ENCODE results near the gene LGALS9B.
"Not testable (repeated sequence)": the region's sequence is repeated elsewhere in the genome, so short reads cannot be mapped to it uniquely, and the experiment has no call there.

LGALS9B gene

DNA sequence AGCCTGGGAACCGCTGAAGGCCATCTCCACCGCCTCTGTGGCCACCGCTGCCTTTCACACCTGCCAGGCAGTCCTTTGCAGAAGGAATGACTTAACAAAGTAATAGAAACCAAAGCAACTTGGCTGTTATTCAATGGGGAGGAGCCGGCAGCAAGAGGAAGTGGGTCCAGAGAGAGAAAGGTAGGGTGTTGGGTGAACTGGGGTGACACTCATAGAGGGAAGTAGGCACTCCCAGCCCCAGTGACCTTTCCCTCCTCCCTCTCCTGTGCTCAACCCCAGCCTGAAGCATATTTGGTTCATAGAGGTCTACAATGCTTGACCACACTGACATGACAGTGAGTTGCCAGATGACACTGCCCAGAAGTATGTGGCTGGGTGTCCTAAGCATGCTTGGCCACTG lies at the start of gene LGALS9B:
Gene LGALS9B (minus strand): TSS at position 93 of the 400 bp plus-strand sequence. CDS start 69 bp downstream, at position 24.
- Mint-ChIP-seq H3K27ac (ENCODE audit: low read depth) (peak within 1 kb of the TSS; percentile 21), H3K4me3 (peak within 1 kb of the TSS; percentile 58)
- peak; percentile 56 for ATAC-seq (replicated peaks; ENCODE audit: extremely low read depth, poor library complexity, severe bottlenecking)
- not testable (repeated sequence) for H3K36me3 Mint-ChIP-seq (ENCODE audit: insufficient read depth); DNase-seq (ENCODE audit: low spot score in 2 of 2); H3K4me1 Mint-ChIP-seq; H3K9me3 Mint-ChIP-seq; H3K27me3 Mint-ChIP-seq

DNA sequence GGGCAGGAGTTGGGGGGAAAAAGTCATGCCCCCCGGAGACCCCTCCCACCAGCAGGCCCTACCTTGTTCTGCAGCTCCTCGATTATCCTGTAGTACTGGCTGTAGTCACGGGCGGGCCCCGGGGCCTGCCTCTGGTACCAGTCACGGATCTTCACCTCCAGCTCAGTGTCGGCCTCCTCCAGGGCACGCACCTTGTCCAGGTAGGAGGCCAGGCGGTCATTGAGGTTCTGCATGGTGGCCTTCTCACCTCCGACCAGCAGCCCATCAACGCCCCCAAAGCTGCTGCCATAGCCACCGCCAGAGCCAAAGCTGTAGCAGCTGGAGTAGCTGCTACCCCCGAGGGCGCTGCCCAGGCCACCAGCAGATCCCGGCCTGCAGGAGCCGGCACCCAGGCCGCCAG lies 49.6 kb upstream of the LGALS9B start:
- H3K27ac Mint-ChIP-seq (ENCODE audit: low read depth): not testable (repeated sequence)

DNA sequence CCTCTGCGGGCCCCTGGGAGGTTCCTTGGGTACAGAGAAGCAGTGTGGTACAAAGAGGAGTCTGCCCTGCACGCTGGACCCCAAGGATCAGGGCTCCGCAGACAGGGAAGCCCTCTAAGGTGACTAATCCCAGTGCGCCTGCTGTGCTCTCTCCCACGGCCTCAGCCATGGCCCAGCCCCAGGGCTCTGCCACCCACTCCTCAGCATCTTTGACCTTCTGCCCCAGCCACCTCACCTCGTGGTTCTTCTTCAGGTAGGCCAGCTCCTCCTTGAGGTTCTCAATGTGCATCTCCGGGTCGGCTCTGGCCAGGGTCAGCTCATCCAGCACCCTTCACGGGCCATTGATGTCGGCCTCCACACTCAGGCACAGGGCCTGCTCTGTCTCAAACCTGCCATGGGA lies 47.8 kb upstream of the LGALS9B start:
- H3K4me1 Mint-ChIP-seq; H3K27ac Mint-ChIP-seq (ENCODE audit: low read depth); H3K9me3 Mint-ChIP-seq; DNase-seq (ENCODE audit: low spot score in 2 of 2); H3K4me3 Mint-ChIP-seq; ATAC-seq (replicated peaks; ENCODE audit: extremely low read depth, poor library complexity, severe bottlenecking); H3K36me3 Mint-ChIP-seq (ENCODE audit: insufficient read depth); H3K27me3 Mint-ChIP-seq: not testable (repeated sequence)

More for the DNA sequence above, 49.6 kb upstream of the LGALS9B start:
- not testable (repeated sequence) for H3K9me3 Mint-ChIP-seq; ATAC-seq (replicated peaks; ENCODE audit: extremely low read depth, poor library complexity, severe bottlenecking); DNase-seq (ENCODE audit: low spot score in 2 of 2); H3K27me3 Mint-ChIP-seq; H3K36me3 Mint-ChIP-seq (ENCODE audit: insufficient read depth); H3K4me3 Mint-ChIP-seq; H3K4me1 Mint-ChIP-seq

DNA sequence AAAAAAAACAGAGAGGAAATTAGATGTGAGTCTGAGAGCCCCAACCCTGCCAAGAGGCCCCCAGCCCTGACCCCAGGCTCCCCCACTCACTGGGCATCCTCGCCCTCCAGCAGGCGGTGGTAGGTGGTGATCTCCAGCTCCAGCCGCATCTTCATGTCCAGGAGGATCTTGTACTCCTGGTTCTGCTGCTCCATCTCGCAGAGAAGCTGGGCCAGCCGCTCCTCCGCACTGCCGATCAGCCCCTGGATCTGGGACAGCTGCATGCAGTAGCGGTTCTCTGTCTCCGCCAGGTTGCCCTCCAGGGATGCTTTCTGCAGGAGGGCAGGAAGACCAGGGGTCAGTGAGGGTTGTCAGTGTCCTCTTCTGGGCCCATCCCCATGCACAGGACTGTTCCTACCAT lies 46.2 kb upstream of the LGALS9B start:
- not testable (repeated sequence) for H3K27ac Mint-ChIP-seq (ENCODE audit: low read depth); H3K4me3 Mint-ChIP-seq; ATAC-seq (replicated peaks; ENCODE audit: extremely low read depth, poor library complexity, severe bottlenecking); H3K9me3 Mint-ChIP-seq; H3K4me1 Mint-ChIP-seq; H3K36me3 Mint-ChIP-seq (ENCODE audit: insufficient read depth); H3K27me3 Mint-ChIP-seq; DNase-seq (ENCODE audit: low spot score in 2 of 2)

DNA sequence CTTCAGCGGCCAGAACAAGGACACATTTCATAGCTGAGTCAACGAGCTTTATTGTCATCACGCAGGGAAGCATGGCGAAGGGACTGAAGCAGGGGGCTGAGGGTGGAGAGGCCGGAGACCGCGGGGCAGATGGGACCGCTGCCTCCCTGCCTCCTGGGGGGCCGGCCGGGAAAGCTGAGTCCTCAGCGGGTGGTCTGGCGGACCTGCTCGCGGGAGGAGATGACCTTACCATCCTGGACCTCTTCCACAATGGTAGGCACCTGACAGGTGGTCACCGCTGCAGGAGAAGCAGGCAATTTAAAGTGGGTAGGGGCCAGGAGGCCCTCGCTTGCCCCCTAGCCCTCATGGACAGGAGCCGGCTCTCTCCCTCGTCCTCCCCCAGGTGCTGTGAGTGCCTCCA lies 45.0 kb upstream of the LGALS9B start:
- not testable (repeated sequence) for DNase-seq (ENCODE audit: low spot score in 2 of 2); ATAC-seq (replicated peaks; ENCODE audit: extremely low read depth, poor library complexity, severe bottlenecking)

DNA sequence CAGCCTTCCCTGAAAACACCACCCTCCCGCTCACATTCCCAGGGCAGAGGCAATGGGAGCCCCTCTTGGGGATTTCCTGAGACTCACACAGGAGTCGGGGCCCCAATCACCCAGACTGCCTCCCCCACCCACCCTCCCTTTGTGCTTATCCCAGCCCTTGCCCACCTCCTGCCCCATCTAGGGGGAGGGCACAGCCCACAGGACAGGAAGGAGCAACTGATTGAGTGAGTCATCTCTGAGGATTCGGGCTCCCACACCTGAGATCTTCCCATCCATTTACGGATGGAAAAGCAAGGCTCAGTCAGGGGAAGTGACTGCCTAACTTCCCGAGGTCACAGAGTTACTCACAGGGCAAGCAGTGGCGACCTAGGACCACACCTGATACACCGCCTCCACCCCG lies 44.4 kb upstream of the LGALS9B start:
- not testable (repeated sequence) for H3K4me1 Mint-ChIP-seq; H3K4me3 Mint-ChIP-seq; H3K27me3 Mint-ChIP-seq; DNase-seq (ENCODE audit: low spot score in 2 of 2); H3K36me3 Mint-ChIP-seq (ENCODE audit: insufficient read depth); ATAC-seq (replicated peaks; ENCODE audit: extremely low read depth, poor library complexity, severe bottlenecking); H3K27ac Mint-ChIP-seq (ENCODE audit: low read depth); H3K9me3 Mint-ChIP-seq

More for the DNA sequence above, 45.0 kb upstream of the LGALS9B start:
- not testable (repeated sequence) for H3K4me3 Mint-ChIP-seq; H3K27ac Mint-ChIP-seq (ENCODE audit: low read depth); H3K36me3 Mint-ChIP-seq (ENCODE audit: insufficient read depth); H3K4me1 Mint-ChIP-seq; H3K9me3 Mint-ChIP-seq; H3K27me3 Mint-ChIP-seq

DNA sequence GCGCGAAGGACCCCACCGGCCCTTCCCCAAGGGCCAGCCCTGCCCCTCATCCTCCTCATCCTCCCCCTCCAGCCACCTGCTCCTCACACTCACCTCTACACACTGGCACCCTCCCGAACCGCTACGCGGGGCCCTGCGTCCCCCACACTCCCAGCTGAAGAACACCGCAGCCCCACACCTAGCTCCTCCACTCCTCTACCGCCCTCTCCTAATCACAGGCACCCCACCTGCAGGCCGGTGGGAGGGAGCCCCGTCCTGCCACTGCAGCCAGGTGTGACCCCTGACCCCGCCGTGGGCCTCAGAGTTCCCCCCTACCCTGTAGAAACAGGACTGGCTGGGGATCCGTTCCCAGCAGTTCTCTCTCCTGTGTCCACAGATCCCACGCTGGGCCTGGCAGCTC lies 38.0 kb upstream of the LGALS9B start:
- not testable (repeated sequence) for H3K36me3 Mint-ChIP-seq (ENCODE audit: insufficient read depth); H3K4me3 Mint-ChIP-seq; ATAC-seq (replicated peaks; ENCODE audit: extremely low read depth, poor library complexity, severe bottlenecking); H3K27me3 Mint-ChIP-seq; H3K9me3 Mint-ChIP-seq; H3K27ac Mint-ChIP-seq (ENCODE audit: low read depth); H3K4me1 Mint-ChIP-seq; DNase-seq (ENCODE audit: low spot score in 2 of 2)

DNA sequence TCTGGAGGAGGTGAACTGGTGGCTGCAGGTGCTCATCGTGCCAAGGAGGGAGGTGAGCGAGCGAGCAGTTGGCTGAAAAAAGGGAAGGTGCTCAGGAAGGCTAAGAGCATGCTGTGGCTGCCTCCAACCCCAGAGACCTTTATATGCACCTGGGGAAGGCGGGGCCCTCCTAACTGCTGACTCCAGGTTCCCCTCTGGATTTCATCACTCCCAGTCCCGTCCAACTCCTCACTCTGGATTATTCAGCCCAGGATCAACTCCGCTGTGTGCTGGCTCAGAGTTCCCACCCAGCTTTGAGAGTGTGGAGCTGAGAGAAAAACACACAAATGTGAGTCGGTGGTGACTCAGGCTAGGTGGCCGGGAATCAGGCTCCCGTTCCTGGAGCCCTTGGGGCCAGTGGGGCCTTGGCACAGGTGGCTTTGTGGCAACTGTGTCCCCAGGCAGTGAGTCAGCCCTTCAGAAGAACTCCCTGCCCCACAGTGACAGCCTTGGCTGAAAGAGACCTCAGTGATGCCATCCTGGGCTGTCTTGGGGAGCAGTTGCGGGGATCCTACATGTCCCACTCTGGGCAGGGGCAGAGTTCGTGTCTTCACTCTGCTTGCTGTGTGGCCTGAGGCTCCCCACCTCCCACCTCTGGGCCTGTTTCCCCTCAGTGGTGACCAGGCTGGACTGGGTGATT lies 37.2 kb upstream of the LGALS9B start:
- H3K4me3 Mint-ChIP-seq; H3K36me3 Mint-ChIP-seq (ENCODE audit: insufficient read depth); H3K9me3 Mint-ChIP-seq; H3K4me1 Mint-ChIP-seq; H3K27me3 Mint-ChIP-seq; DNase-seq (ENCODE audit: low spot score in 2 of 2); ATAC-seq (replicated peaks; ENCODE audit: extremely low read depth, poor library complexity, severe bottlenecking); H3K27ac Mint-ChIP-seq (ENCODE audit: low read depth): not testable (repeated sequence)

DNA sequence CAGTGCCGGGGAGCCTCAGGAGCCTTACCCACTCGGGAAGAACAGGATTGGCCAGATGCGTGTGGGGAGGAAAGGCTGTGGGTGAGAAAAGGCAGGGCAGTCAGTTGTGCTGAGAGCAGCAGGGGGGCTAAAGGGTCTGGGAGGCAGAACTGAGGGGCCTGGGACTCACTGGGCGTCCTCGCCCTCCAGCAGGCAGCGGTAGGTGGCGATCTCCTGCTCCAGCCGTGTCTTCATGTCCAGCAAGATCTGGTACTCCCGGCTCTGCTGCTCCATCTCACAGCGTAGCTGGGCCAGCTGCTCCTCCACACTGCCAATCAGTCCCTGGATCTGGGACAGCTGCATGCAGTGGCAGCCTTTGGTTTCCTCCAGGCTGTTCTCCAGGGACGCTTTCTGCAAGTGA lies 34.6 kb upstream of the LGALS9B start:
- H3K9me3 Mint-ChIP-seq: not testable (repeated sequence)

DNA sequence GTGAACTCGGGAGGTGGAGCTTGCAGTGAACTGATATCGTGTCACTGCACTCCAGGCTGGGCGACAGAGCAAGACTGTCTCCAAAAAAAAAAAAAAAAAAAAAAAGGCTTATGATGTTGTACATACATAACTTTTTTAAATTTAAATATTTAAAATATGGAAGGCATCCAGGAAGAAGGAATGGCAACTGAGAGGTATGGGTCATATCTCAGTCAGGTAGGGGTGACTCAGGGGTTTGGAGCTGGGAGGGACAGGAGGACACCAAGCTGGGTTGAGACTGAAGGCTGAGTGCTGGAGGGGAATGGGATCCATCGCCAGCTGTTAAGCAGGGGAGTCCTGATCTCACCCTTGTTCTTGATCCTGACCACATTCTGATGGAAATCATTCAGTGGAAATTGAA lies 33.0 kb upstream of the LGALS9B start:
- H3K27ac Mint-ChIP-seq (ENCODE audit: low read depth); H3K27me3 Mint-ChIP-seq; H3K9me3 Mint-ChIP-seq; H3K4me3 Mint-ChIP-seq; H3K36me3 Mint-ChIP-seq (ENCODE audit: insufficient read depth); DNase-seq (ENCODE audit: low spot score in 2 of 2); H3K4me1 Mint-ChIP-seq; ATAC-seq (replicated peaks; ENCODE audit: extremely low read depth, poor library complexity, severe bottlenecking): not testable (repeated sequence)

More for the DNA sequence above, 34.6 kb upstream of the LGALS9B start:
- H3K36me3 Mint-ChIP-seq (ENCODE audit: insufficient read depth); H3K27me3 Mint-ChIP-seq; ATAC-seq (replicated peaks; ENCODE audit: extremely low read depth, poor library complexity, severe bottlenecking); DNase-seq (ENCODE audit: low spot score in 2 of 2); H3K4me1 Mint-ChIP-seq; H3K27ac Mint-ChIP-seq (ENCODE audit: low read depth); H3K4me3 Mint-ChIP-seq: not testable (repeated sequence)

DNA sequence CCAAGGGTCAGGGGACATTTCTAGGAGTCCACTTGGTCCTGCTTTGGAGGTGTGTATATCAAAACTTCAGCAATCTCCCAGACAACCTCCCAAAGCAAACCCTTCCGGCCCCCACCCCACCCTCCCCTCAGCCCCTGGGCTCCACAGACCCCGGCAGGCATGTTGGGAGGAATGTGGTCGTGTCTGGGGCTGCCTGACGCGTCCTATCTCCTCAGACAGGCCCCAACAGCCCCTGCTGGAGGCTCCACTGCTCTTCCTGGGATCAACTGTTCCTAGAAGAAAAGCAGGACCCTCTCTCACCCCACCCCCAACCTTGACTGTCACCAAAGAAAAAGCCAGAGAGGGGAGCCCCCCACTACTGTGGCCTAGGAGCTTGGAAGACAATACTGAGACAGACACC lies 28.1 kb upstream of the LGALS9B start:
- H3K9me3 Mint-ChIP-seq; H3K4me1 Mint-ChIP-seq; H3K27me3 Mint-ChIP-seq; ATAC-seq (replicated peaks; ENCODE audit: extremely low read depth, poor library complexity, severe bottlenecking); DNase-seq (ENCODE audit: low spot score in 2 of 2); H3K27ac Mint-ChIP-seq (ENCODE audit: low read depth); H3K36me3 Mint-ChIP-seq (ENCODE audit: insufficient read depth); H3K4me3 Mint-ChIP-seq: not testable (repeated sequence)

DNA sequence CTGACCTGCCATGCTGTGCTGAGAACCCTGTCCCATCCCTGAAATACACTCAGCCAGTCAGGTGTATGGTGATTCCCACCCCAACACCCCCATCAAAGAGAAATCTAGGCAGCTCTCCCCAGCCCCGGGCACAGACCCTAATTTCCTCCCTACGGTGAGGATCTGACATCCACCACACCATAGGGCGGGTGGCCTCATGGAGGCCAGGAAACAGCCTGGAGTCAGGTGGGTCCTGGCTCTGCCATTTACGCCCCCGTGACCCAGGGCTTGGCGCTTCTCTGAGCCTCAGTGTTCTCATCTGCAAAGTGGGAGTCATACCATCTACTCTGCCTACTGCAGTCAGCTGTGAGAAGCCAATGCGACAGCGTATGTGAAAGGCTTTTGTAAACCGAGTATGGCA lies 27.4 kb upstream of the LGALS9B start:
- not testable (repeated sequence) for H3K4me1 Mint-ChIP-seq; DNase-seq (ENCODE audit: low spot score in 2 of 2); ATAC-seq (replicated peaks; ENCODE audit: extremely low read depth, poor library complexity, severe bottlenecking); H3K27ac Mint-ChIP-seq (ENCODE audit: low read depth); H3K36me3 Mint-ChIP-seq (ENCODE audit: insufficient read depth); H3K4me3 Mint-ChIP-seq; H3K9me3 Mint-ChIP-seq; H3K27me3 Mint-ChIP-seq

DNA sequence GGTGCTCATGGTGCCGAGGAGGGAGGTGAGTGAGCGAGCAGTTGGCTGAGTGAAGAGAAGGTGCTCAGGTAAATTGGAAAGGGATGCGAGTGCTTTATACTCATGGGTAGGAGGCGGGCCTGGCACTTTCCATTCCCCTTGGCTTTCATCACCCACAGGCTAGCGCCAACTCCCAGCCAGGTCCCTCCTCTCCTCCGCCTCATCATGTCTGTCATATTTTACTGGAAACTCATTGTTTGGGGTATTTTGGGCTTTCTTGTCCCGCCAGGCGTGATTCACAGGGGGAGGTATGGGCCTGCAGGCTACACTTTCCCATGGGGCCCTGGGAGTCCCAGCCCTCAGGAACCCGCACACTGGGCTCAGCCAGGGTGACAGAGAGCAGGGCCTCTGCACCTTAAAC lies 26.8 kb upstream of the LGALS9B start:
- H3K27ac Mint-ChIP-seq (ENCODE audit: low read depth); H3K36me3 Mint-ChIP-seq (ENCODE audit: insufficient read depth); H3K27me3 Mint-ChIP-seq; H3K4me3 Mint-ChIP-seq; H3K4me1 Mint-ChIP-seq; DNase-seq (ENCODE audit: low spot score in 2 of 2); ATAC-seq (replicated peaks; ENCODE audit: extremely low read depth, poor library complexity, severe bottlenecking); H3K9me3 Mint-ChIP-seq: not testable (repeated sequence)

All from central memory CD8-positive, alpha-beta T cell (primary cell).